ENCODE data around the gene MAML2.

Gene MAML2

DNA sequence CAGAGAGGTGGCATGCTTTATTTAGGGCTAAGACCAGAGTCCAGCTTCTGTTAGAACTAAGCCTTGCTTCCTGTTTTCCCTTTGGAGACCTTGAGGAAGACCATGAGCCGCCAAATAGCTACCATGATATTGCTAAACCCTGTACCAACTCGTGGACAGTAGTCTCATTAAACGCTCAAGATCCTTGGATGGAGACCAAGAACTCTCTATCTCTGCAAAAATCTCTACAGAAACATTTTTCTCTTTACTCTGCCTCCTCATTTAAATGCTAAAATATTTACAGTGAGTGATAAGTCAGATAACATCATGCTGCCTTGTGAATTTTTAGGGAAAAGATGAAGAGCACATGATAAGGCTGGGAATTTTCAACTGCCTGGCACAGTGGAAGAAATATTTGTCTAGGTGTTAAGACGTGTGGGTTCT, 197.8 kb downstream of the MAML2 start:
- Histone ChIP-seq H3K36me3 (ENCODE audit: control insufficient read depth in 2 of 2, insufficient read depth in 2 of 2, low read length in 2 of 2) (no peaks in the 10 kb centered on the region), H3K9ac (ENCODE audit: low read depth in 1 of 2, low read length in 2 of 2) (no peak overlapping the region), H3K9me3 (ENCODE audit: control insufficient read depth in 2 of 2, low read length in 2 of 2) (no peaks in the 10 kb centered on the region), H3K4me1 (ENCODE audit: control insufficient read depth in 2 of 2, insufficient read depth in 2 of 2, low read length in 2 of 2) (no peaks in the 10 kb centered on the region), H3K27me3 (ENCODE audit: control insufficient read depth in 2 of 2, insufficient read depth in 2 of 2, low read length in 2 of 2) (no peaks in the 10 kb centered on the region), H3K27ac (ENCODE audit: low read depth in 2 of 2, low read length in 2 of 2) (no peak overlapping the region), H3K4me3 (ENCODE audit: low read length in 2 of 2) (no peak overlapping the region)

GRCh38 chr11:96144553-96144952, 198.4 kb downstream of the MAML2 start:
- H3K9me3 ChIP-seq (ENCODE audit: control insufficient read depth in 2 of 2, low read length in 2 of 2): no peaks in the 10 kb centered on the region
- no peaks in the 10 kb centered on the region for H3K27me3 ChIP-seq (ENCODE audit: control insufficient read depth in 2 of 2, insufficient read depth in 2 of 2, low read length in 2 of 2)
- H3K27ac ChIP-seq (ENCODE audit: low read depth in 2 of 2, low read length in 2 of 2): no peak overlapping the region
- H3K36me3 ChIP-seq (ENCODE audit: control insufficient read depth in 2 of 2, insufficient read depth in 2 of 2, low read length in 2 of 2): no peaks in the 10 kb centered on the region
- no peaks in the 10 kb centered on the region for H3K4me1 ChIP-seq (ENCODE audit: control insufficient read depth in 2 of 2, insufficient read depth in 2 of 2, low read length in 2 of 2)
- H3K4me3 ChIP-seq (ENCODE audit: low read length in 2 of 2): no peak overlapping the region
- H3K9ac ChIP-seq (ENCODE audit: low read depth in 1 of 2, low read length in 2 of 2): no peak overlapping the region

DNA sequence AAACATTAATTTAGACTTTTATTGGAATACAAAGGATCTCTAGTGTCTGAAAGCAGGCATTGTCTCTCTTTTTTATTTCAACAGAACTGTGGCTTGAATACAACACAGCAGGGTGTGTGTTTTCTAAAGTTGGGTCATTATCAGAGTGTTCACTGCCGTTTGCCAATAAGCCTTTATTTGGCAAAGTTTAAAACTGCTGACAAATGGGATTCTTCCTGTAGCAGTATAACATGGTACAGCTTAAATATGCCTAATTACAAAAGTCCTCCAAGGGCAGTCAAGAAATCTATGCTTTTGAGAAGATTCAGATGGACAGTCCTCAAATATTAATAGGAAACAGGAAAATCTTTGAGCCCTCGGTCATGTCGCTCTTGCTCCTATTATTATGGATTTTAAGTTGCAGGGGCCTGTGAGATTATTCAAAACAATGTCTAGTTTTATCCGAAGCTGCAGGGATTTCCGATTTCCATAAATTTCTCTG, 199.9 kb downstream of the MAML2 start:
- Histone ChIP-seq H3K4me3 (ENCODE audit: low read length in 2 of 2) (no peak overlapping the region), H3K9ac (ENCODE audit: low read depth in 1 of 2, low read length in 2 of 2) (no peak overlapping the region), H3K27me3 (ENCODE audit: control insufficient read depth in 2 of 2, insufficient read depth in 2 of 2, low read length in 2 of 2) (no peaks in the 10 kb centered on the region), H3K36me3 (ENCODE audit: control insufficient read depth in 2 of 2, insufficient read depth in 2 of 2, low read length in 2 of 2) (no peaks in the 10 kb centered on the region), H3K9me3 (ENCODE audit: control insufficient read depth in 2 of 2, low read length in 2 of 2) (no peaks in the 10 kb centered on the region), H3K27ac (ENCODE audit: low read depth in 2 of 2, low read length in 2 of 2) (no peak overlapping the region), H3K4me1 (ENCODE audit: control insufficient read depth in 2 of 2, insufficient read depth in 2 of 2, low read length in 2 of 2) (no peaks in the 10 kb centered on the region)

DNA sequence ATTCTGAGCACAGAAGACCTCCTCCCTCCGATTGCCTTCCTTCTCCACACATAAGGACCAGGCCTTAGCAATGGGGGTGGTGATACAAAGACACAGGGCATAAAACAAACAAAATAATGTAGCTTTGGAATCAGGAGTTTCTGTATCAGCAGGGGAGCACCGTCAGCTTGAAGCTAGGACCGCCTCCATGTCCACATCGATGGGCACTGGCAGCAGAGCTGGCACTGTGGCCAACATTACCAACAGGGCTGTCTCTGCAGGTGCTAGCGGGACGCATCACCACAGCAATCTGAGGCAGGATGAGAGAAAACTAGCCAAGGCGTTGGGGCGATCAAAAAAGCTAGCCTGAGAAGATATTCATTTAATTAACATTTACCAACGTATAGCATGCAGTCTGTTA, 201.4 kb downstream of the MAML2 start:
- Histone ChIP-seq H3K4me1 (ENCODE audit: control insufficient read depth in 2 of 2, insufficient read depth in 2 of 2, low read length in 2 of 2) (no peaks in the 10 kb centered on the region), H3K27me3 (ENCODE audit: control insufficient read depth in 2 of 2, insufficient read depth in 2 of 2, low read length in 2 of 2) (no peaks in the 10 kb centered on the region), H3K27ac (ENCODE audit: low read depth in 2 of 2, low read length in 2 of 2) (no peak overlapping the region)

DNA sequence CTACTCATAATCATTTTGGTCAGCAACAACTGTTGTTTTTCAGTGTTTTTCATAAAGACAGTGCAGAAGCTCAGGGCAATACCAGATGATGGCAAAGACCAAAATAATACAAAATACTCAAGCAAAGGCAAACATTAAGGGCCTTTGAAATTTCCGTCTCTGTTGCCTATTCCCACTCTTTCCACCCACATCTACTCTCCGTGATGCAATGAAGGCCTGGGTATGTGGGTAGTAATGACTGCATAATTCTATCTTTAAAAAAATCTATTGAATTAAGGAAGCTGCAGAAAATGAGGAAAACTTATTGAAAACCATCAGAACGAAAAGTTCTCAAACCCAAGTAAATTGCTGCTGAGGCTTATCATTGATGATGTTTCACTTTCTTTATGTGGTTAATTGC, 203.3 kb downstream of the MAML2 start:
- H3K27me3 ChIP-seq (ENCODE audit: control insufficient read depth in 2 of 2, insufficient read depth in 2 of 2, low read length in 2 of 2): no peaks in the 10 kb centered on the region

More for the DNA sequence above, 201.4 kb downstream of the MAML2 start:
- no peaks in the 10 kb centered on the region for H3K9me3 ChIP-seq (ENCODE audit: control insufficient read depth in 2 of 2, low read length in 2 of 2)
- no peak overlapping the region for H3K9ac ChIP-seq (ENCODE audit: low read depth in 1 of 2, low read length in 2 of 2)
- H3K4me3 ChIP-seq (ENCODE audit: low read length in 2 of 2): no peak overlapping the region
- no peaks in the 10 kb centered on the region for H3K36me3 ChIP-seq (ENCODE audit: control insufficient read depth in 2 of 2, insufficient read depth in 2 of 2, low read length in 2 of 2)

GRCh38 chr11:96137373-96137772, 205.6 kb downstream of the MAML2 start:
- Histone ChIP-seq H3K27ac (ENCODE audit: low read depth in 2 of 2, low read length in 2 of 2) (no peak overlapping the region), H3K4me3 (ENCODE audit: low read length in 2 of 2) (no peak overlapping the region), H3K27me3 (ENCODE audit: control insufficient read depth in 2 of 2, insufficient read depth in 2 of 2, low read length in 2 of 2) (no peaks in the 10 kb centered on the region), H3K9ac (ENCODE audit: low read depth in 1 of 2, low read length in 2 of 2) (no peak overlapping the region), H3K4me1 (ENCODE audit: control insufficient read depth in 2 of 2, insufficient read depth in 2 of 2, low read length in 2 of 2) (peaks cover 6 to 12% of the 10 kb centered on the region in 2 donors), H3K36me3 (ENCODE audit: control insufficient read depth in 2 of 2, insufficient read depth in 2 of 2, low read length in 2 of 2) (no peaks in the 10 kb centered on the region), H3K9me3 (ENCODE audit: control insufficient read depth in 2 of 2, low read length in 2 of 2) (no peaks in the 10 kb centered on the region)

More for the DNA sequence above, 203.3 kb downstream of the MAML2 start:
- Histone ChIP-seq H3K27ac (ENCODE audit: low read depth in 2 of 2, low read length in 2 of 2) (no peak overlapping the region), H3K9ac (ENCODE audit: low read depth in 1 of 2, low read length in 2 of 2) (no peak overlapping the region), H3K36me3 (ENCODE audit: control insufficient read depth in 2 of 2, insufficient read depth in 2 of 2, low read length in 2 of 2) (no peaks in the 10 kb centered on the region), H3K4me1 (ENCODE audit: control insufficient read depth in 2 of 2, insufficient read depth in 2 of 2, low read length in 2 of 2) (peaks cover 3 to 4% of the 10 kb centered on the region in 2 donors), H3K9me3 (ENCODE audit: control insufficient read depth in 2 of 2, low read length in 2 of 2) (no peaks in the 10 kb centered on the region), H3K4me3 (ENCODE audit: low read length in 2 of 2) (no peak overlapping the region)

DNA sequence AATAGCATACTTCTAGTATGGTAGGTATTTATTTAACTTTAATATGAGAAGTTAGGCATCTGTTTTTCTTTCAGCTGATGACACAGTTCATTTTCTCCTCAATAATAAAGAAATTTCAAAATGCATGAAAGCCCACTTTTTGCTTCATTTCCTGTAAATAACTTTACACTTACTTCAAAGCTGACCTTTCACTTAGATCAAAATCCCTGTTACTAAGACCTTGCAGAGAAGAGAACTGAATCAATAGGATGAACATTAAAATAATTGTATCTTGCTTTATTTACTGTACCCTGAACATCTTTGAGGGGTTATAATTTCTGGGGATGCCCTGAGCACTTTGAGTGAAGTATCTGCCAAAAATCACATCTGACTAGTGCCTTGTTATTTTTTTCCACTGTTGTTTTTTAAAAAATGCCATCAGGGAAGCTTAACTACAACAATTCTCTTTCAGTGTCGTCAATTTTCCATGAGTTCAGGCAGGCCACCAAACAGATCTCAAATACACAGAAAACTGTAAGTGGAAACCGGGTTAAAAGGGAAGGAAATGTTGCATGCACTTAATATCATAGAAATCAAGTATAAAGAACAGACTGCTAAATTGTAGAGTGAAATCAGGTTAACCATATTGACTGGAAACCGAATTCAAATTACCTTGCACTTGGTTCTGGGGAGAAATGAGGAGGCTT, 206.2 kb downstream of the MAML2 start:
- no peak overlapping the region for H3K27ac ChIP-seq (ENCODE audit: low read depth in 2 of 2, low read length in 2 of 2)
- H3K4me1 ChIP-seq (ENCODE audit: control insufficient read depth in 2 of 2, insufficient read depth in 2 of 2, low read length in 2 of 2): peaks cover 6 to 12% of the 10 kb centered on the region in 2 donors
- no peak overlapping the region for H3K9ac ChIP-seq (ENCODE audit: low read depth in 1 of 2, low read length in 2 of 2)
- no peaks in the 10 kb centered on the region for H3K9me3 ChIP-seq (ENCODE audit: control insufficient read depth in 2 of 2, low read length in 2 of 2)
- no peaks in the 10 kb centered on the region for H3K36me3 ChIP-seq (ENCODE audit: control insufficient read depth in 2 of 2, insufficient read depth in 2 of 2, low read length in 2 of 2)
- H3K4me3 ChIP-seq (ENCODE audit: low read length in 2 of 2): no peak overlapping the region
- H3K27me3 ChIP-seq (ENCODE audit: control insufficient read depth in 2 of 2, insufficient read depth in 2 of 2, low read length in 2 of 2): no peaks in the 10 kb centered on the region

GRCh38 chr11:96134602-96135001, 208.4 kb downstream of the MAML2 start:
- Histone ChIP-seq H3K27ac (ENCODE audit: low read depth in 2 of 2, low read length in 2 of 2) (no peak overlapping the region), H3K9me3 (ENCODE audit: control insufficient read depth in 2 of 2, low read length in 2 of 2) (no peaks in the 10 kb centered on the region), H3K4me1 (ENCODE audit: control insufficient read depth in 2 of 2, insufficient read depth in 2 of 2, low read length in 2 of 2) (peaks cover 6 to 12% of the 10 kb centered on the region in 2 donors), H3K4me3 (ENCODE audit: low read length in 2 of 2) (no peak overlapping the region), H3K9ac (ENCODE audit: low read depth in 1 of 2, low read length in 2 of 2) (no peak overlapping the region), H3K27me3 (ENCODE audit: control insufficient read depth in 2 of 2, insufficient read depth in 2 of 2, low read length in 2 of 2) (no peaks in the 10 kb centered on the region), H3K36me3 (ENCODE audit: control insufficient read depth in 2 of 2, insufficient read depth in 2 of 2, low read length in 2 of 2) (no peaks in the 10 kb centered on the region)

- Histone ChIP-seq H3K36me3 (ENCODE audit: control insufficient read depth in 2 of 2, insufficient read depth in 2 of 2, low read length in 2 of 2) (no peaks in the 10 kb centered on the region), H3K9me3 (ENCODE audit: control insufficient read depth in 2 of 2, low read length in 2 of 2) (no peaks in the 10 kb centered on the region), H3K27me3 (ENCODE audit: control insufficient read depth in 2 of 2, insufficient read depth in 2 of 2, low read length in 2 of 2) (no peaks in the 10 kb centered on the region), H3K27ac (ENCODE audit: low read depth in 2 of 2, low read length in 2 of 2) (no peak overlapping the region), H3K9ac (ENCODE audit: low read depth in 1 of 2, low read length in 2 of 2) (no peak overlapping the region), H3K4me3 (ENCODE audit: low read length in 2 of 2) (no peak overlapping the region), H3K4me1 (ENCODE audit: control insufficient read depth in 2 of 2, insufficient read depth in 2 of 2, low read length in 2 of 2) (peaks cover 6 to 12% of the 10 kb centered on the region in 2 donors)
Observed at GRCh38 chr11:96132437-96132836, 210.6 kb downstream of the MAML2 start.

GRCh38 chr11:96130061-96130620, 212.9 kb downstream of the MAML2 start:
- no peaks in the 10 kb centered on the region for H3K36me3 ChIP-seq (ENCODE audit: control insufficient read depth in 2 of 2, insufficient read depth in 2 of 2, low read length in 2 of 2)
- peaks cover 6 to 12% of the 10 kb centered on the region in 2 donors for H3K4me1 ChIP-seq (ENCODE audit: control insufficient read depth in 2 of 2, insufficient read depth in 2 of 2, low read length in 2 of 2)
- H3K9ac ChIP-seq (ENCODE audit: low read depth in 1 of 2, low read length in 2 of 2): no peak overlapping the region
- no peak overlapping the region for H3K4me3 ChIP-seq (ENCODE audit: low read length in 2 of 2)
- no peaks in the 10 kb centered on the region for H3K9me3 ChIP-seq (ENCODE audit: control insufficient read depth in 2 of 2, low read length in 2 of 2)
- H3K27ac ChIP-seq (ENCODE audit: low read depth in 2 of 2, low read length in 2 of 2): no peak overlapping the region
- no peaks in the 10 kb centered on the region for H3K27me3 ChIP-seq (ENCODE audit: control insufficient read depth in 2 of 2, insufficient read depth in 2 of 2, low read length in 2 of 2)
